ENCODE data around the gene PTPRG. TPM values are rescaled to one million over a fixed set of nuclear protein-coding genes. Genes with fewer than 3 reads are reported as not detected.

Gene PTPRG
- total RNA-seq, 2 donors from 2014 or later, result not detected

- Mint-ChIP-seq H3K4me3 (no peak overlapping the region), H3K27ac (no peak overlapping the region), H3K36me3 (ENCODE audit: low read depth) (peaks cover 64% of the 10 kb centered on the region), H3K4me1 (no peaks in the 10 kb centered on the region), H3K27me3 (peaks cover 3% of the 10 kb centered on the region), H3K9me3 (peaks cover 1% of the 10 kb centered on the region)
- no peak for ATAC-seq (replicated peaks)
These were observed 764.5 kb downstream of the PTPRG start for GRCh38 chr3:62325896-62326295.

DNA sequence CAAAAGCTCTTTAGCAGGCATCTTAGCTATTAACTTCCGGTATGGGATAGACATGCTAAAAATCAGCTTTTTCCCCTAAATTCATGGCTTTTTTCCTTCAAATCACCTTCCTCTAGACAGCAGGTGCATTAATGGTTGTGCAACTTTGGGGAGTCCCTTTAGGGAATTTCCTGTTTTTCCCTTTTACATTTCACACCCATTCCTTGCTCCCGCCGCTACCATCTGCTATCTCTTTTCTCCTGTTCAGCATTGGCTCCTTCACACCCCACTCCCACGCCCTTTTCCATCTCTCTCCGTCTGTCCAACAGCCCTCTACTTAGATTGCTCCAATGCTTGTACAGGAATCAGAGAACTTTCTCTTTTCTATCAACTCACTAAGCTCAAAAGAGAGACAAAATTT, 768.6 kb downstream of the PTPRG start:
- H3K36me3 Mint-ChIP-seq (ENCODE audit: low read depth), result peaks cover 44% of the 10 kb centered on the region
- ATAC-seq (replicated peaks), result no peak
- H3K27ac Mint-ChIP-seq, result no peak overlapping the region
- H3K9me3 Mint-ChIP-seq, result no peaks in the 10 kb centered on the region
- H3K4me1 Mint-ChIP-seq, result no peaks in the 10 kb centered on the region
- H3K4me3 Mint-ChIP-seq, result no peak overlapping the region
- H3K27me3 Mint-ChIP-seq, result peaks cover 3% of the 10 kb centered on the region

DNA sequence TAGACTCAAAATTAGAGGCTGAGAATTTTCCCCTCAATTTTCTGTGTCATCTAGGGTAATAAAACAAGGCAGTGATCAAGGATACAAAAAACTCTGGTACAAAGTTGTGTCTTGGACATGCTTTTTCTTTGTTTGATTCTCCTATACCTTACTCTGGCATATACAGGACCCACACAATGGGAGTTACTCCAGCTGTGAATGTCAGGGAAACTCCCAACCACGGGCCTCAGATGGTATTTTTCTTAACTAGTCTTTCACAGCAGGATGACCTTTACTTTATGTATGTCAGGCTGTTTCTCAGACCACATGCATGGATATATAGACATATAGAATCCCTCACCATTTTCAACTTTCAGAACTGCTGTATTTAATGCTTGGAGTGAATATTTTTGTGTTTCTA, 770.6 kb downstream of the PTPRG start:
- peaks cover 26% of the 10 kb centered on the region for H3K36me3 Mint-ChIP-seq (ENCODE audit: low read depth)
- ATAC-seq (replicated peaks), result peak; percentile 23
- no peak overlapping the region for H3K27ac Mint-ChIP-seq
- no peaks in the 10 kb centered on the region for H3K4me1 Mint-ChIP-seq
- no peak overlapping the region for H3K4me3 Mint-ChIP-seq
- H3K9me3 Mint-ChIP-seq, result no peaks in the 10 kb centered on the region
- peaks cover 3% of the 10 kb centered on the region for H3K27me3 Mint-ChIP-seq

DNA sequence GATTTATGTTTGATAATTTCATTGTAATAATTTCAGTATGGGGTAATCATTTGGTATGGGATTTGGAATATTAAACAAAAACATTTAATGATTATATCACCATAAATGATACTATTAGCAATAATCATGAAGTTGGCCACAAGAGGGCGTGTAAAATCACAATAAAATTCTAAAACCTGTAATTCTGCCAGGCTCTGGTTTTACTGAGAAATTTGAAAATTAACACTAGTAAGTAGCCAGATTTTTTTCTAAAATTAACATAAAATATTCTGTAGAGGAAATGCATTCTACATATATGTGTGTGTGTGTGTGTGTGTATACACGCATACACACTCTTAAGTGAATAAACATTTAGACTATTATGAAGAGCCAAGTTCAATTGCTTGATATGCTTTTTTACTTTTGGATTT, 771.5 kb downstream of the PTPRG start:
- peaks cover 3% of the 10 kb centered on the region for H3K27me3 Mint-ChIP-seq
- no peak overlapping the region for H3K4me3 Mint-ChIP-seq
- no peaks in the 10 kb centered on the region for H3K9me3 Mint-ChIP-seq
- peaks cover 24% of the 10 kb centered on the region for H3K36me3 Mint-ChIP-seq (ENCODE audit: low read depth)
- no peak overlapping the region for H3K27ac Mint-ChIP-seq
- no peaks in the 10 kb centered on the region for H3K4me1 Mint-ChIP-seq
- no peak for ATAC-seq (replicated peaks)

DNA sequence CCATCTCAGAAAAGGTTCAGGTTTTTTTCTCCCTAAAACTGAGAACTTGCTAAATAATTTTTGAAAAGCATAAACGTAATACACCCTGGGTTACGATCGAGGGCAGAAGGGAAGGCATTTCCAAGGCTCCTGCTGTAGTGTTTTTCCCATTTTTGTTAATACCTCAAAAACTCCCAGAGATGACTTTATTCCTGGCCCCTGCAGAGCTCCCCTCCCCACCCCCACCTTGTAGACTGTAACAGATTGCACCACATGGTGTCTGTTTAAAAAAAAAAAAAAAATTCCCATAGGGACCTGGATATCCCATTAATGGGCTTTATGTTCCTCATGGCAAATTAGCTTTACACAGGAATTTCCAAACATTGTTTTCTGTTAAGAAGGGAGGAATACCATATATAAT, 773.8 kb downstream of the PTPRG start:
- no peak for ATAC-seq (replicated peaks)
- peaks cover under 1% of the 10 kb centered on the region for H3K27me3 Mint-ChIP-seq
- H3K27ac Mint-ChIP-seq, result no peak overlapping the region
- peaks cover 20% of the 10 kb centered on the region for H3K36me3 Mint-ChIP-seq (ENCODE audit: low read depth)
- H3K4me1 Mint-ChIP-seq, result no peaks in the 10 kb centered on the region
- H3K9me3 Mint-ChIP-seq, result no peaks in the 10 kb centered on the region
- no peak overlapping the region for H3K4me3 Mint-ChIP-seq

GRCh38 chr3:62343755-62344154, 782.4 kb downstream of the PTPRG start:
- no peak for ATAC-seq (replicated peaks)
- Mint-ChIP-seq H3K4me3 (no peak overlapping the region), H3K36me3 (ENCODE audit: low read depth) (no peaks in the 10 kb centered on the region), H3K27me3 (peaks cover 16% of the 10 kb centered on the region), H3K27ac (no peak overlapping the region), H3K9me3 (peaks cover 11% of the 10 kb centered on the region), H3K4me1 (no peaks in the 10 kb centered on the region)
